Inferior parietal cortex (tissue), 1 donor: ENCODE measurements around the gene TTYH1.
"Not testable (repeated sequence)": the region's sequence is repeated elsewhere in the genome, so short reads cannot be mapped to it uniquely, and the experiment has no call there.

Source experiments
- DNase-seq: peaks from one replicate; pipeline ENCODE4 v3.0.0-alpha.2; 2016; ENCODE audit errors: extremely low spot score

The TTYH1 gene

DNA sequence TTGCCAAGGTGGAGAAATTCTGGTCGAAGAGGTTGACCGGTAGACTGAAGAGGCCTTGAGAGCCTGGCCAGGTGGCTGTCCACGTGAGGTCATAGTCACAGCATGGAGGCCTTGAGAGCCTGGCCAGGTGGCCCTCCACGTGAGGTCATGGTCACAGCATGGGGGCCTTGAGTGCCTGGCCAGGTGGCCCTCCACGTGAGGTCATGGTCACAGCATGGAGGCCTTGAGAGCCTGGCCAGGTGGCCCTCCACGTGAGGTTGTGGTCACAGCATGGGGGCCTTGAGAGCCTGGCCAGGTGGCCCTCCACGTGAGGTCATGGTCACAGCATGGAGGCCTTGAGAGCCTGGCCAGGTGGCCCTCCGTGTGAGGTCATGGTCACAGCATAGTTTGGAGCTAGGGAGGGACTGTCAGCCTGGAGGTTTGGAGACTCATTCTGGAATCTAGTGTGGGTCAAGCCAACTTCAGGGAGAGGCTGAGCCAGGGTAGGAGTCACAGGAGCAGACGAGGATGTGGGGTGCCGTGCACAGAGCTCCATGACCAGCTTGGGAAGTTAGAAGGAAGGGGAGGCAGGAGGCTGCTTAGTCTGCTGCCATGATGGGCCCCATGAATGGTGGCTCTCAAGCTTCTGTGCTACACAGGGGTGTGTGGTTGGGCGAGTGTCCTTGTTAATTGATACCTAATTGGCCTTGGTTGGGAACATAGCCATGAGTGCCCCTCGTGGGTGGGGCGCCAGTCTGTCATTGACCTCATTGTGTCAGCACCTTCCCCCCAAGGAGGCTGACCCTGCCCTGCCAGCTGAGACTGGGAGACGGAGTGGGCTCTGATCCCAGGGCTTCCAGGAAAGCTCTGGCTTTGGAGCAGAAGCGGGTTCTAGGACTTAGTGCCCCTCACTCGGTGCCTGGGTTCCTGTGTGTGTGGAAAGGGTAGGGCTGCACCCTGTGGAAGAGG lies 44.3 kb downstream of the TTYH1 start:
- no peak for DNase-seq

DNA sequence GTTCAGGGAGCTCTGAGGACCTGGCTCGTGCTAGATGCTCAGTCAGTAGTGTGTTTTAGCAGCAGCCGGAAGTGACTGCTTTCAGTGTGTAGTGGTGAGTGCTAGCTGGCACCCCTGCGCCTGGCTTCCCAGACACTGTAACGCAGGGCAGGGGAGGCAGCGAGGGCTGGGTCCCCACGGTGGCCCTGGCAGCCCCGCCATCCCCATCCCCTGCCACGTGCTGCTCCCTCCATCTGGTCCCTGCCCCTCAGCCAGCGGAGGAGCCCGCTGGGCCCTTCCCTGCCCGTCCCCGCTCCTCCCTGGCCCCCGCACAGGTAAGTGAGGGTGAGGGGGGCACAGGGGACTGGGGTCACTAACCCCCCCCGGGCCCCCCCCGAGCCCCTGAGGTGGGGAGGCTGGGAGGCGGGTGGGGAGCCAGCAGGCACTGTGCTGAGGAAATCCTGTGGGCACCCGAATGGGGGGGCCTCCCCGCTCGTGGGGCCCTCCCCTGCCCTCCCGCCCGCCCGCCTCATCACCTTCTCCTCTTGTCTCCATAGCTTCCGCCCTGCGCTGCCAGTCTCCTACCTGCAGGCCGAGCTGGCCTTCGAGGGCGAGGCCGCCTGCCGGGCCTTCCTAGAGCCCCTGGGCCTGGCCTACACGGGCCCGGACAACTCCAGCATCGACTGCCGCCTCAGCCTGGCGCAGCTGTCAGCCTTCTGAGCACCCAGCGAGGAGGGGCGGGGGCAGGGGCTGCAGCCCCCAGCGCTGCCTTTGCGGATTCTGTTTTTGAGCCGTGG lies 45.2 kb downstream of the TTYH1 start:
- no peak for DNase-seq

DNA sequence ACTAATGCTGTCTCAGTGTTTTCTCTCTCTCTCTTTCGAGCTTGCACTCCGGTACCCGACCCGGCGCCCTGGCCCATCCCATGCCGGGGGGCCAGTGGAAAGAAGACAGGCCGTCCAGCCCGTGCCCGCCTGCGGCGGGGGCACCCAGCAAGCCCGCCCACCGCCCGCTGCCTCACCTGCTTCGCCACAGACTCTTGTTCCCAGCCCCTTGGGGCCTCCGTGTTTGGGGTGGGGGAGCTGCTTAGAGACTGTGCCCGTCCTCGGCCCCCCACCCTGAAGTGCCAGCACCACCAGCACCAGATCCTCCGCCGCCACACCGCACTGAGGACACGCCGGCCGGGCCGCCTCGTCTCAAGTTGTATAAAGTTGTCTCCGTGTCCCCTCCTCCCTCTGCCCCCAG lies 45.9 kb downstream of the TTYH1 start:
- no peak for DNase-seq

GRCh38 chr19:54461613-54462012 lies 46.3 kb downstream of the TTYH1 start:
- DNase-seq: no peak

DNA sequence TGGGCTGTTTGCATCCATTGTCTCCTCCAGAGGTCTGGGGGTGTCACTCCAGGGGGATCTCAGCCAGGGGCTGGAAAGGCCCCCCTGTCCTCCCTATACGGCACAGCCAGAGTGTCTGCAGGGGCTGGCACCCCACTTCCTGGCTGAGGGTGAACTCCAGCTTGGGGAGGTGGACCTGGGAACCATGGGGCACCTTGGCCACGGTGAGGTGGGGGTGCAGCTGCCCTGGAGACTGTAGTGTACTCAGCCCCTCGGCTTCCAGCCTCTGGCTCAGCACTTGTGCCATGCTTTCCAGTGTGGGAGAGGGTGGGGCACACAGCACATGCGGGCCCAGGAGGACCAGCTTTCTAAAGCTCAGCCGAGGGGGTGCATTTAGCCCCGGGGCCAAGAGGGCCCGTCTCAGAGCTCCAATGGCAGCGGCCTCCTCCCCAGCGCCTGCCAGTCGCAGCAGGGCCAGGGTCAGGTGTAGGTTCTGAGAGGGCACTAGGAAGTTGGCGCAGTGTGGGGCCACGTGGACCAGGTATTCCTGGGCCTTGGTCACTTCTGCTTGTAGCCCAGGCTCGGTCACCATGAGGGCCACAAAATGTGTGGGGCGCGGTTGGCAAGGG lies 46.9 kb downstream of the TTYH1 start:
- no peak for DNase-seq

DNA sequence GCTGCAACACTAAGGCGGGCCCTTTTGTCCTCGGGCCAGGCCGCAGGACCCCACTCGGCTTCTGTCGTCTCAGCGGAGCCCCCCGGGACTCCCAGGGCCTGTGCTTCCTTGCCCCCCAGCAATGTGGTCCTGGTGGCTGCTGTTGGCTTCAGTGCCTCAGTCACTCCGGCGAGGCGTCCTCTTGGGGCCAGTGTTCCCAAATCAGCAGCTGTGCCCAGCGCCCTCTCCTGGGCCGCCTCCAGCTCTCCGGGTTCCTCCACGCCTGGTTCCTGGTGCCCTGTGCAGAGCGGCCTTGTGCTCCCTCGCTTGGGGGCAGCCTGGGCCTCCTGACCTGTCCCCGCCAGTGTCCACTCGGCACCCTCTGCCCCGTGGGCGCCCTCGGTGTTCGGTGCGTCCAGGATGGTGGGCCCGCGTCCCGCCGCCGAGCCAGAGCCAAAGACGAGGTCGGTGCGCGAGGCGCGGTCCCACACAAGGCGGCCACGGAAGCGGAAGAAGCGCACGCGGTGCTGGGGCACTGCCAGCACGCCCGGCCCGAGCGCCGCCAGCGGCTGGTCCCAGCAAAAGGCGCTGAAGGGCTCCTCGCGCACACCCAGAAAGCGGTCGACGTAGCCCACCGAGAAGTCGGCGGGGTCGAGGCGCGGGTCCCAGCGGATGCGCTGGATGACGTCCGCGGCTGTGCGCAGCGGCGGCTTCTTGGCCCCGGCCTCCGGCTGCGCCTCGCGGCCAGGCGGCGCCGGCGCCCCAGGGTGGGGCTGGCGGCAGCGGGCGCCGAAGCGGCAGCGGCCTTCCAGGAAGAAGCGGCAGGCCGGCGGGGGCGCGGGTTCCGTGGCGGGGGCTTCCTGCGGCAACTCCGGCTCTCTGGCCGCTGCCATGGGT lies 47.6 kb downstream of the TTYH1 start:
- DNase-seq: peak; percentile 38

DNA sequence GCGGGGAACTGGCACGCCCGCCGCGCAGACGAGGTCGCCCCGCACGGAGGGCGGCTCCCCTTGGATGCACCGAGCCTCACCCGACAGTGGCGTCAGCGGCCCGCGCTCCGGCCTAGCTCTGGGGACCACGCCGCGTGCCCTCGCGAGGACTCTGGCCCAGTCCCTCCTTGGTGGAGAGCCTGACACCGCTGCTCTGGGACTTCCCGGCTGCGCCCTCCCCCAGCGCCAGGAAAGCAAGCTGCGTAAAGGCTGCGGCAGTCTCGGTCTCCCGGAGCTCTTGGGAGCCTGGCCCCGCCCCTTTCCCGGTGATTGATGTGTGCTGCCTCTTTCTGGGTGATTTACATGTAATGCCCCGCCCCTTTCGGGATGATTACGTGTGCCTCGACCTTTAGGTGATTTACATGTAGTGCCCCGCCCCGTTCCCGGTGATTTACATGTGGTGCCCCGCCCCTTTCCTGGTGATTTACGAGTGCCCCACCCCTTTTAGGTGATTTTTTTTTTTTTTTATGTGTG lies 48.3 kb downstream of the TTYH1 start, which contains the start of gene LENG9:
Gene LENG9, minus strand, starts transcription at position 248 of the 513 bp plus-strand sequence. CDS start 252 bp downstream, outside the sequence.
- DNase-seq: peak; percentile 90

DNA sequence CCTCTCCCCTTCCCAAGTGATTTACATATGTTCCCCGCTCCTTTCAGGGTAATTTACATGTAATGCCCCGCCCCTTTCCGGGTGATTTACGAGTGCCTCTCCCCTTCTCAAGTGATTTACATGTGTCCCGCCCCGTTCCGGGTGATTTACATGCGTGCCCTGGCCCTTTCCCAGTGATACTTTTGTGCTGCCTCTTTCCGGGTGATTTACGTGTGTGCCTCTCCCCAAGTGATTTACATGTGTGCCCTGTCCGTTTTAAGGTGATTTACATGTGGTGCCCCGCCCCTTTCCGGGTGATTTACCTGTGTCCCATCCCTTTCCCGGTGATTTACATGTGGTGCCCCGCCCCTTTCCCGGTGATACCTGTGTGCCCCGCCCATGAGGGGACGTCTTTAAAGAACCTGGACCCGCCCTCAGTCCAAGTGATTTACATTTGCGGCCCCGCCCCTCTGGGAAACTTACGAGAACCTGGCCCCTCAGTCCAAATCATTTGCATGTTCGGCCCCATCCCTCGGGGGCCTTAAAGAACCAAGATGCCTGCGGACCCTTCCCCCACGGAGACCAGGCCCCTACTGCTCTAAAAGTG lies 48.9 kb downstream of the TTYH1 start:
- peak; percentile 74 for DNase-seq

GRCh38 chr19:54464630-54465425 lies 49.6 kb downstream of the TTYH1 start:
- peak; percentile 76 for DNase-seq

GRCh38 chr19:54465426-54466109 lies 50.3 kb downstream of the TTYH1 start:
- DNase-seq: no peak

- DNase-seq: not testable (repeated sequence)
Measured at GRCh38 chr19:54466110-54466480, 50.8 kb downstream of the TTYH1 start.

DNA sequence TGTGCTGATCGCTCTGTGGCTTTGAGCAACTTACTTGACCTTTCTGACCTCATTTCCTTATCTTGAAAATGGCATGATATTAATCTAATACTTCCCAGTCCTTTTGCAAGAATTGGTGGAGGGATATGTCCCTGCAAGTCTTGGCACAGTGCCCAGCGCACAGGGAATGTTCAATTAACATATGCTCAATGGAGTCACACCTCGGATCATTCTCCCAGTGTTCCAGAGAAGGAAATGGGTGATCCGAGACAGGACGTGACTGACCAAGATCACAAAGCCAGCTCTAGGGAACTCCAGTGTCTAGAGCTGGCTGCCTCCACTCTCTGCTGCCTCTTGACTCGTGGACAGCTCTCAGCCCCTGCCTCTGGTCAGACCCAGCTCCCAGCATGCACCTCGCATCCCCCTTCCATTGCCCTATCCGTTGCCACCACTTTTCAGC lies 54.3 kb downstream of the TTYH1 start:
- DNase-seq: no peak

DNA sequence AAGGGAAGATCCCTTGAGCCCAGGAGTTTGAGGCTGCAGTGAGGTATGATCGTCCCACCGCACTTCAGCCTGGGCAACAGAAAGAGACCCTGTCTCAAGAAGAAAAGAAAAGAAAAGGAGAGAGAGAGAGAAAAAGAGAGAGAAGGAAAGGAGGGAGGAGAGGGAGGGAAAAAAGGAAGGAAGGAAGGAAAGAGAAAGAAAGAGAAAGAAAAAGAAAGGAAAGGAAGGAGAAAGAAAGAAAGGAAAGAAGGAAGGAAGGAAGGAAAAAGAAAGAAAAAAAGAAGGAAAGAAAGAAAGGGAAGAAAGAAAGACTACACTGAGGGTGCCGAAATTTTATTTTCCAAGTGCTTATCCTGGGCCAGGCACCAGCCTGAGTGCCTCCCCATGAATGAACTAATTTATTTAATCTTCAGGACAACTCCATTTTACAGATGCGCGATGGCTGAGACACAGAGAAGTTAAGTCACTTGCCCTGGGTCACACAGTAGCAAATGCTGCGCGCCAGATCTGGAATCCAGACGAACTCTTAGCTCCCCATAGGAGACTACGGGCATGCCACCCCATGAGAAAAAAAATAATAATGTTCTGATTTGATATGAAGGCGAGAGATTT lies 55.1 kb downstream of the TTYH1 start:
- no peak for DNase-seq

- peak; percentile 10 for DNase-seq
Measured at GRCh38 chr19:54470991-54471782, 55.9 kb downstream of the TTYH1 start.

- DNase-seq: no peak
Measured at GRCh38 chr19:54473071-54473891, 58.0 kb downstream of the TTYH1 start, which contains the start of gene CDC42EP5. Gene CDC42EP5 (minus strand): TSS chr19:54473296. CDS start chr19:54465547, 7,749 bp downstream.

DNA sequence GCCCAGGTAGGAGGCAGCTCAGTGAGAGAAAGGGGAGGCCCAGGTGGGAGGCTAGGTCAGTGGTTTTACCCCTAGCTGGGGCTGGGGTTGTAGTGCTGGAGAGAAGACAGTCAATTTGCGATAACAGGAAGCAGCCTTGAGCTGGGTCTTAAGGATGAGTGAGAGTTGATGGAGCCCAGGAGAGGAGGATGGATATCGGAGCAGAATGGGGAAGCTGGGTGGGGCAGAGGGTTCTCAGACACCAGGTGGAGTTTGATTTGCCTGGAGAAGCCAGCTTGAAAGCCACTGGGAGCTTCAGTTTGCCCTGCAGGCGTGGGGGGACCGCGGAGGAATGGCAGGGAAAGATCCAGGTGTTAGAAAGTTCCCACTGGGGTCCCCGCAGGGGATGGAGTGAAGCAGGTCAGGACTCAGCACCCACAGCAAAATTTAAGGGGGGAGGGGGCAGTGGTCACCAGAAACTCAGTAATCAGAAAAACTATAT lies 58.7 kb downstream of the TTYH1 start:
- DNase-seq: no peak

GRCh38 chr19:54475706-54476105 lies 60.4 kb downstream of the TTYH1 start:
- no peak for DNase-seq
